Smooth muscle cell (in vitro differentiated cells): ENCODE data around the gene NCF2. TPM values are rescaled to one million over a fixed set of nuclear protein-coding genes. Genes with fewer than 3 reads are reported as not detected.

Experiments used
- DNase-seq: peaks from one replicate; lab custom pipeline; 2025; ENCODE audit not compliant: unreplicated experiment; lab: John Stamatoyannopoulos, UW
- H2AFZ ChIP-seq: fragments of 200-600 bp; sonication (generic); 2 replicates; pipeline ENCODE4 v1.6.0; 2016; ENCODE audit warnings: antibody characterized with exemption, low read depth, mild to moderate bottlenecking
- H3F3A ChIP-seq: fragments of 200-600 bp; sonication (generic); 2 replicates; pipeline ENCODE4 v1.6.0; 2017; ENCODE audit warnings: antibody characterized with exemption, low read depth
- H3K27ac ChIP-seq: fragments of 200-600 bp; sonication (generic); 2 replicates; pipeline ENCODE4 v1.5.1; 2016; ENCODE audit warnings: low read depth, mild to moderate bottlenecking
- H3K27me3 ChIP-seq: fragments of 200-600 bp; sonication (generic); 2 replicates; pipeline ENCODE4 v1.6.1; 2016; ENCODE audit warnings: low read depth, mild to moderate bottlenecking
- H3K36me3 ChIP-seq: fragments of 200-600 bp; sonication (generic); 2 replicates; pipeline ENCODE4 v1.5.1; 2016; ENCODE audit warnings: low read depth
- H3K4me1 ChIP-seq: fragments of 200-600 bp; sonication (generic); 2 replicates; pipeline ENCODE4 v1.5.1; 2016; ENCODE audit warnings: low read depth
- H3K4me2 ChIP-seq: fragments of 200-600 bp; sonication (generic); 2 replicates; pipeline ENCODE4 v1.6.0; 2016; ENCODE audit warnings: mild to moderate bottlenecking
- H3K4me3 ChIP-seq: fragments of 200-600 bp; sonication (generic); 2 replicates; pipeline ENCODE4 v1.5.1; 2016; ENCODE audit warnings: mild to moderate bottlenecking
- H3K79me2 ChIP-seq: fragments of 200-600 bp; sonication (generic); 2 replicates; pipeline ENCODE4 v1.6.0; 2016; ENCODE audit warnings: low read depth, mild to moderate bottlenecking
- H3K9ac ChIP-seq: fragments of 200-600 bp; sonication (generic); 2 replicates; pipeline ENCODE4 v1.6.0; 2016; ENCODE audit warnings: low read depth
- H3K9me3 ChIP-seq: fragments of 200-600 bp; sonication (generic); replicated peaks from 2 replicates; pipeline ENCODE4 v1.5.1; 2016; ENCODE audit warnings: low read depth
- H4K20me1 ChIP-seq: fragments of 200-600 bp; sonication (generic); 2 replicates; pipeline ENCODE4 v1.6.0; 2016; ENCODE audit warnings: low read depth
- WGBS: methylation state at CpG from one replicate; pipeline ENCODE4 v1.1.7; 2016; ENCODE audit warnings: low lambda C conversion rate; 5-methylcytosine and 5-hydroxymethylcytosine counted together
- polyA plus RNA-seq: library from polyadenylated mRNA; unstranded; fragments of >200 nt; fragmentation: Nextera tagmentation; extraction: Ambion mirVana; gene quantifications from 2 replicates; pipeline ENCODE4 v1.2.1, GENCODE V29; 2016
- total RNA-seq: library from RNA; depleted of rRNA; stranded (reverse); fragments of >200 nt; gene quantifications from 2 replicates; pipeline ENCODE4 v1.2.3, GENCODE V29; 2014
- TF ChIP-seq, protein P1 (sequence below): fragments of 200-600 bp; sonication (generic); IDR thresholded peaks from 2 replicates; pipeline ENCODE4 v1.5.1; 2017; ENCODE audit warnings: borderline replicate concordance, mild to moderate bottlenecking, antibody characterized with exemption; ENCODE audit not compliant: insufficient read depth, poor library complexity, severe bottlenecking

Gene NCF2
- total and polyA plus RNA-seq, 2 experiments from 2014 or later = 0.65 to 1.7 TPM

GRCh38 chr1:183544598-183545297, 45.5 kb downstream of the NCF2 start:
- Histone ChIP-seq H3K9ac (no peak overlapping the region), H2AFZ (no peak overlapping the region), H3K36me3 (peaks cover 36% of the 10 kb centered on the region), H3K27ac (no peak overlapping the region), H3F3A (no peaks in the 10 kb centered on the region), H3K4me1 (peaks cover 7% of the 10 kb centered on the region), H3K9me3 (no peaks in the 10 kb centered on the region), H3K27me3 (no peaks in the 10 kb centered on the region), H3K4me3 (no peak overlapping the region), H4K20me1 (no peaks in the 10 kb centered on the region), H3K4me2 (no peak overlapping the region), H3K79me2 (no peaks in the 10 kb centered on the region)
- TF ChIP-seq, protein P1, sequence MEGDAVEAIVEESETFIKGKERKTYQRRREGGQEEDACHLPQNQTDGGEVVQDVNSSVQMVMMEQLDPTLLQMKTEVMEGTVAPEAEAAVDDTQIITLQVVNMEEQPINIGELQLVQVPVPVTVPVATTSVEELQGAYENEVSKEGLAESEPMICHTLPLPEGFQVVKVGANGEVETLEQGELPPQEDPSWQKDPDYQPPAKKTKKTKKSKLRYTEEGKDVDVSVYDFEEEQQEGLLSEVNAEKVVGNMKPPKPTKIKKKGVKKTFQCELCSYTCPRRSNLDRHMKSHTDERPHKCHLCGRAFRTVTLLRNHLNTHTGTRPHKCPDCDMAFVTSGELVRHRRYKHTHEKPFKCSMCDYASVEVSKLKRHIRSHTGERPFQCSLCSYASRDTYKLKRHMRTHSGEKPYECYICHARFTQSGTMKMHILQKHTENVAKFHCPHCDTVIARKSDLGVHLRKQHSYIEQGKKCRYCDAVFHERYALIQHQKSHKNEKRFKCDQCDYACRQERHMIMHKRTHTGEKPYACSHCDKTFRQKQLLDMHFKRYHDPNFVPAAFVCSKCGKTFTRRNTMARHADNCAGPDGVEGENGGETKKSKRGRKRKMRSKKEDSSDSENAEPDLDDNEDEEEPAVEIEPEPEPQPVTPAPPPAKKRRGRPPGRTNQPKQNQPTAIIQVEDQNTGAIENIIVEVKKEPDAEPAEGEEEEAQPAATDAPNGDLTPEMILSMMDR = no peak
- no peak for DNase-seq
- over 99% methylated on average over 5 of the region's 5 CpGs for WGBS

DNA sequence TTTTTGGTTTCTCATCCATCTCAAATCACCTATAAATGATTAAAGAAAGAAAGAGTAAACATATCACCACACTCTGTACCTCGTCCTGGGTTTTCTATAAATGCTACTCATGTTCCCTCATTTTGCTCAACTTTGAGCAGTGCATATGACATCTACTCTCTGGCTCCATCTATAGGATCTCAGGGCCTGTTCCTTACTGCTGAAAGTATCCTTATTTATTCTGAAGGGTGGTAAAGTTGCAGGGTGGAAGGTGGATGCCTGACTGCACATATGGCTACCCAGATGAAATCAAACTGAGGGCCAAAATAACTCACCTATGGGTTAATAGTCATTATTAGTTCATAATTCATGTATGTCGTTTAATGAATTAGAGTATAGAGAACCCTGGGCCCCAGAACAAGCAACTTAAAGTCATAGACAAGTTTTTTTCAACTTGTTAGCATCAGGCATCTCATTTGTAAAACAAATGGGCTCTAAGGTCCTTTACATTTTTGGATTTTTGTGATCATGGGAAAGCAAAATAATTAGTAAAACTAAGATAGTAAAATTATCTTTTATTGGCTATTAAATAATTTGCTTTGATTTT, 46.5 kb downstream of the NCF2 start:
- Histone ChIP-seq H3K36me3 (peaks cover 29% of the 10 kb centered on the region), H3K27me3 (no peaks in the 10 kb centered on the region), H3K9ac (no peak overlapping the region), H2AFZ (no peak overlapping the region), H3K4me1 (peaks cover 7% of the 10 kb centered on the region), H3K4me3 (no peak overlapping the region), H3K79me2 (no peaks in the 10 kb centered on the region), H4K20me1 (no peaks in the 10 kb centered on the region), H3K27ac (peak overlapping the region; percentile 0), H3K4me2 (no peak overlapping the region), H3K9me3 (no peaks in the 10 kb centered on the region), H3F3A (no peaks in the 10 kb centered on the region)
- TF ChIP-seq, protein P1 = peak; percentile 52
- DNase-seq = no peak
- 60% methylated on average over 2 of the region's 2 CpGs for WGBS

- no peaks in the 10 kb centered on the region for H3K79me2 ChIP-seq
- no peaks in the 10 kb centered on the region for H3K27me3 ChIP-seq
- no peak overlapping the region for H3K9ac ChIP-seq
- no peaks in the 10 kb centered on the region for H3K4me1 ChIP-seq
- WGBS = 92% methylated on average over 4 of the region's 4 CpGs
- TF ChIP-seq, protein P1 = no peak
- H3K27ac ChIP-seq = no peak overlapping the region
- no peaks in the 10 kb centered on the region for H4K20me1 ChIP-seq
- no peak for DNase-seq
- peaks cover 36% of the 10 kb centered on the region for H3K36me3 ChIP-seq
- H2AFZ ChIP-seq = no peak overlapping the region
- no peaks in the 10 kb centered on the region for H3K9me3 ChIP-seq
- no peak overlapping the region for H3K4me3 ChIP-seq
- no peaks in the 10 kb centered on the region for H3F3A ChIP-seq
- H3K4me2 ChIP-seq = no peak overlapping the region
Measured at GRCh38 chr1:183537405-183537804, 52.9 kb downstream of the NCF2 start.
